ENCODE measurements around the gene SH3YL1. TPM values are rescaled to one million over a fixed set of nuclear protein-coding genes. Genes with fewer than 3 reads are reported as not detected.

Gene SH3YL1
- total RNA-seq, 1 experiment from 2014 or later = 28.6 TPM

GRCh38 chr2:282371-283263 lies 18.8 kb upstream of the SH3YL1 start:
- Histone ChIP-seq H3K4me3 (ENCODE audit: low read length) (no peak overlapping the region), H3K36me3 (ENCODE audit: low read depth, low read length) (peaks cover 45% of the 10 kb centered on the region), H3K9ac (ENCODE audit: low read length) (no peak overlapping the region), H2AFZ (ENCODE audit: low read length) (no peak overlapping the region), H3F3A (ENCODE audit: low read length, unreplicated experiment) (no peaks in the 10 kb centered on the region), H3K27ac (ENCODE audit: low read length) (no peak overlapping the region), H3K9me3 (ENCODE audit: low read length) (no peaks in the 10 kb centered on the region), H3K9me2 (replicated peaks; ENCODE audit: low read length) (no peaks in the 10 kb centered on the region), H3K27me3 (ENCODE audit: low read length) (0 out of 2 replicates have a peak, but pooled peaks cover 5% of the 10 kb centered on the region), H3K79me2 (ENCODE audit: low read length) (no peaks in the 10 kb centered on the region), H3K4me1 (ENCODE audit: insufficient read depth, low read length) (peaks cover 23% of the 10 kb centered on the region), H3K4me2 (ENCODE audit: low read length) (no peak overlapping the region), H4K20me1 (ENCODE audit: low read length) (no peaks in the 10 kb centered on the region)
- DNase-seq (no peak), ATAC-seq (no peak)
- no TSS peak for BruUV-seq (replicated peaks)
- ChIA-PET POLR2A (ENCODE audit: unreplicated experiment) (no interaction called here), CTCF (no interaction called here)
- TF ChIP-seq, protein P1, sequence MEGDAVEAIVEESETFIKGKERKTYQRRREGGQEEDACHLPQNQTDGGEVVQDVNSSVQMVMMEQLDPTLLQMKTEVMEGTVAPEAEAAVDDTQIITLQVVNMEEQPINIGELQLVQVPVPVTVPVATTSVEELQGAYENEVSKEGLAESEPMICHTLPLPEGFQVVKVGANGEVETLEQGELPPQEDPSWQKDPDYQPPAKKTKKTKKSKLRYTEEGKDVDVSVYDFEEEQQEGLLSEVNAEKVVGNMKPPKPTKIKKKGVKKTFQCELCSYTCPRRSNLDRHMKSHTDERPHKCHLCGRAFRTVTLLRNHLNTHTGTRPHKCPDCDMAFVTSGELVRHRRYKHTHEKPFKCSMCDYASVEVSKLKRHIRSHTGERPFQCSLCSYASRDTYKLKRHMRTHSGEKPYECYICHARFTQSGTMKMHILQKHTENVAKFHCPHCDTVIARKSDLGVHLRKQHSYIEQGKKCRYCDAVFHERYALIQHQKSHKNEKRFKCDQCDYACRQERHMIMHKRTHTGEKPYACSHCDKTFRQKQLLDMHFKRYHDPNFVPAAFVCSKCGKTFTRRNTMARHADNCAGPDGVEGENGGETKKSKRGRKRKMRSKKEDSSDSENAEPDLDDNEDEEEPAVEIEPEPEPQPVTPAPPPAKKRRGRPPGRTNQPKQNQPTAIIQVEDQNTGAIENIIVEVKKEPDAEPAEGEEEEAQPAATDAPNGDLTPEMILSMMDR (conservative IDR thresholded peaks at IDR 0.05; ENCODE audit: low read depth, low read length) = no peak
- no peak for TF ChIP-seq EZH2 (IDR thresholded peaks at IDR 0.05; ENCODE audit: low read length, unreplicated experiment)
- intact Hi-C loops (cut with micrococcal nuclease) = no loop called here

GRCh38 chr2:281381-281780 lies 17.5 kb upstream of the SH3YL1 start:
- Histone ChIP-seq H3K4me3 (ENCODE audit: low read length) (no peak overlapping the region), H4K20me1 (ENCODE audit: low read length) (peaks cover 2% of the 10 kb centered on the region; the same call in 1 of the 2 replicates), H3K9me3 (ENCODE audit: low read length) (no peaks in the 10 kb centered on the region), H3K79me2 (ENCODE audit: low read length) (no peaks in the 10 kb centered on the region; the same call in 1 of the 2 replicates), H3K36me3 (ENCODE audit: low read depth, low read length) (peaks cover 57% of the 10 kb centered on the region), H3K27ac (ENCODE audit: low read length) (no peak overlapping the region), H3F3A (ENCODE audit: low read length, unreplicated experiment) (no peaks in the 10 kb centered on the region), H3K4me2 (ENCODE audit: low read length) (no peak overlapping the region), H2AFZ (ENCODE audit: low read length) (no peak overlapping the region), H3K9me2 (replicated peaks; ENCODE audit: low read length) (no peaks in the 10 kb centered on the region), H3K9ac (ENCODE audit: low read length) (no peak overlapping the region), H3K4me1 (ENCODE audit: insufficient read depth, low read length) (peaks cover 23% of the 10 kb centered on the region), H3K27me3 (ENCODE audit: low read length) (no peaks in the 10 kb centered on the region)
- TF ChIP-seq EZH2 (IDR thresholded peaks at IDR 0.05; ENCODE audit: low read length, unreplicated experiment) (no peak), EZH2phosphoT487 (IDR thresholded peaks at IDR 0.05; ENCODE audit: borderline replicate concordance, low read length) (no peak)
- TF ChIP-seq, protein P1 (conservative IDR thresholded peaks at IDR 0.05; ENCODE audit: low read depth, low read length) = no peak
- ATAC-seq (no peak), DNase-seq (no peak)
- intact Hi-C loops (cut with micrococcal nuclease) = no loop called here
- no TSS peak for BruUV-seq (replicated peaks)
- ChIA-PET POLR2A (ENCODE audit: unreplicated experiment) (no interaction called here), CTCF (no interaction called here)

- no peak for ATAC-seq
Observed at GRCh38 chr2:280650-281110, 16.8 kb upstream of the SH3YL1 start.

More at GRCh38 chr2:280650-281110, 16.8 kb upstream of the SH3YL1 start:
- Histone ChIP-seq H3K9me2 (replicated peaks; ENCODE audit: low read length) (no peaks in the 10 kb centered on the region), H3K4me2 (ENCODE audit: low read length) (no peak overlapping the region), H3K36me3 (ENCODE audit: low read depth, low read length) (peaks cover 64% of the 10 kb centered on the region), H4K20me1 (ENCODE audit: low read length) (peaks cover 7% of the 10 kb centered on the region; the same call in 1 of the 2 replicates), H3K27ac (ENCODE audit: low read length) (no peak overlapping the region), H3K27me3 (ENCODE audit: low read length) (no peaks in the 10 kb centered on the region), H3K9me3 (ENCODE audit: low read length) (no peaks in the 10 kb centered on the region), H3K79me2 (ENCODE audit: low read length) (peaks cover 7% of the 10 kb centered on the region; the same call in 1 of the 2 replicates), H3F3A (ENCODE audit: low read length, unreplicated experiment) (no peaks in the 10 kb centered on the region), H3K4me1 (ENCODE audit: insufficient read depth, low read length) (peaks cover 23% of the 10 kb centered on the region), H2AFZ (ENCODE audit: low read length) (no peak overlapping the region), H3K9ac (ENCODE audit: low read length) (no peak overlapping the region), H3K4me3 (ENCODE audit: low read length) (no peak overlapping the region)
- intact Hi-C loops (cut with micrococcal nuclease) = no loop called here
- no peak for DNase-seq
- BruUV-seq (replicated peaks) = no TSS peak
- POLR2A ChIA-PET (ENCODE audit: unreplicated experiment) = no interaction called here
- CTCF ChIA-PET = no interaction called here
- TF ChIP-seq EZH2phosphoT487 (IDR thresholded peaks at IDR 0.05; ENCODE audit: borderline replicate concordance, low read length) (no peak), EZH2 (IDR thresholded peaks at IDR 0.05; ENCODE audit: low read length, unreplicated experiment) (no peak)
- TF ChIP-seq, protein P1 (conservative IDR thresholded peaks at IDR 0.05; ENCODE audit: low read depth, low read length) = no peak
